Lung (tissue), 12 donors: ENCODE measurements around the gene ADPRHL1. TPM values are rescaled to one million over a fixed set of nuclear protein-coding genes. Genes with fewer than 3 reads are reported as not detected.

Experiments used
- ATAC-seq: fragments of 200-7000 bp; cut with Tn5 transposase; one replicate; pipeline ENCODE4 v1.9.1; 2020; ENCODE audit warnings: moderate number of reproducible peaks; ENCODE audit not compliant: insufficient read depth, low FRiP score
- DNase-seq, 3 donors: peaks; one replicate each; pipeline ENCODE4 v3.0.0-alpha.2; 2013 to 2017
- H3K27ac ChIP-seq, 2 donors: one replicate each; pipeline ENCODE4 v1.5.1; 2013; ENCODE audit warnings: mild to moderate bottlenecking in 2 of 2, moderate library complexity in 2 of 2, control low read depth in 1 of 2, inconsistent platforms in 1 of 2, low read depth in 1 of 2, low read length in 1 of 2
- H3K27me3 ChIP-seq, 3 donors: one replicate each; pipeline ENCODE4 v1.5.1; 2013; ENCODE audit warnings: low read length in 2 of 3; ENCODE audit not compliant: control insufficient read depth in 3 of 3, insufficient read depth in 3 of 3
- H3K36me3 ChIP-seq, 4 donors: one replicate each; pipeline ENCODE4 v1.5.1; 2013; ENCODE audit warnings: low read length in 4 of 4, mild to moderate bottlenecking in 1 of 4, moderate library complexity in 1 of 4; ENCODE audit not compliant: control insufficient read depth in 4 of 4, insufficient read depth in 4 of 4
- H3K4me1 ChIP-seq, 5 donors: one replicate each; pipeline ENCODE4 v1.5.1; 2013; ENCODE audit warnings: low read length in 5 of 5, mild to moderate bottlenecking in 2 of 5, moderate library complexity in 1 of 5; ENCODE audit not compliant: control insufficient read depth in 5 of 5, insufficient read depth in 5 of 5
- H3K4me3 ChIP-seq: one replicate; pipeline ENCODE4 v1.5.1; 2013; ENCODE audit warnings: mild to moderate bottlenecking, control low read depth, moderate library complexity
- H3K9ac ChIP-seq, 2 donors: one replicate each; pipeline ENCODE4 v1.5.1; 2013; ENCODE audit warnings: low read length in 2 of 2, control low read depth in 1 of 2; ENCODE audit not compliant: insufficient read depth in 1 of 2
- H3K9me3 ChIP-seq, 4 donors: one replicate each; pipeline ENCODE4 v1.5.1; 2013; ENCODE audit warnings: low read length in 3 of 4, mild to moderate bottlenecking in 1 of 4, moderate library complexity in 1 of 4; ENCODE audit not compliant: control insufficient read depth in 4 of 4, insufficient read depth in 3 of 4
- WGBS, 2 donors: extraction: QIAGEN DNeasy Blood & Tissue Kit; methylation state at CpG; one replicate each; pipeline ENCODE4 v1.1.7; 2013; 5-methylcytosine and 5-hydroxymethylcytosine counted together
- polyA plus RNA-seq, 2 donors: library from polyadenylated mRNA; stranded (reverse); fragments of 200-250 nt; gene quantifications; one replicate each; pipeline ENCODE4 v1.2.1, GENCODE V29; 2013
- total RNA-seq, 2 donors: library from RNA; depleted of rRNA in 1 of 2; stranded (reverse); fragments of >200 nt in 1 of 2; gene quantifications; one replicate each; pipeline ENCODE4 v1.2.1, GENCODE V29; 2014 to 2021
- TF ChIP-seq, protein P1 (sequence below): IDR thresholded peaks from 2 replicates; pipeline ENCODE4 v1.5.1; 2012; ENCODE audit warnings: mild to moderate bottlenecking; ENCODE audit errors: control extremely low read depth, extremely low read depth
- donor health status: control.
- donor health status: control.
- donor health status: Bipolar disorder and iron deficiency.
- donor health status: healthy.
- donor health status: DM: yes; HTN: yes; CAD: no.

Gene ADPRHL1
- total and polyA plus RNA-seq, 4 donors: 0.83 to 4.9 (median 1.3) TPM

DNA sequence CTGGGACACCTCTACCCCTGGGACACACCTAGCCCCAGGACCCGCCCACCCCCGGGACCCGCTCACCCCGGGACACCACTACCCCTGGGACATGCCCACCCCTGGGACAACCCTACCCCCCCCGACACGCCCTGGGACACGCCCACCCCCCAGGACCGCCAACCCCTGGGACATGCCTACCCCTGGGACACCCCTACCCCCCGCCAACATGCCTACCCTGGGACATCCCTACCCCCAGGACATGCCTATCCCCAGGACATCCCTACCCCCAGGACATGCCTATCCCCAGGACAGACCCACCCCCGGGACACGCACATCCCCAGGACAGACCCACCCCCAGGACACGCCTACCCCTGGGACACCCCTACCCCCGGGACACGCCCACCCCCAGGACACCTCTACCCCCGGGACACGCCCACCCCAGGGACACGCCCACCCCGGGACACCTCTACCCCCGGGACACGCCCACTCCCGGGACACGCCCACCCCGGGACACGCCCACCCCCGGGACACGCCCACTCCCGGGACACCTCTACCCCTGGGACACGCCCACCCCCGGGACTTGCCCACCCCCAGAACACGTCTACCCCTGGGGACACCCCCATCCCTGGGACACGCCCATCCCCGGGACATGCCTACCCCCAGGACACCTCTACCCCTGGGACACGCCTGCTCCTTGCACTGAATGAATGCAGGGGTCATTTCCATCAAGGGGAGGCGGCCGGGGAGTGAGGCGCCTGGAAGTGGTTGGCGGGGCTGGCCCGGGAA lies 32.3 kb downstream of the ADPRHL1 start:
- H3K36me3 ChIP-seq: no peaks in the 10 kb centered on the region
- DNase-seq: no peak
- no peak overlapping the region for H3K27ac ChIP-seq
- no peak overlapping the region for H3K4me3 ChIP-seq
- peaks cover 0 to 27% (median 2%) of the 10 kb centered on the region in 5 donors for H3K4me1 ChIP-seq
- peaks cover 0 to 4% (median 0%) of the 10 kb centered on the region in 3 donors for H3K27me3 ChIP-seq
- peaks cover 0 to 2% (median 0%) of the 10 kb centered on the region in 4 donors for H3K9me3 ChIP-seq
- TF ChIP-seq, protein P1, sequence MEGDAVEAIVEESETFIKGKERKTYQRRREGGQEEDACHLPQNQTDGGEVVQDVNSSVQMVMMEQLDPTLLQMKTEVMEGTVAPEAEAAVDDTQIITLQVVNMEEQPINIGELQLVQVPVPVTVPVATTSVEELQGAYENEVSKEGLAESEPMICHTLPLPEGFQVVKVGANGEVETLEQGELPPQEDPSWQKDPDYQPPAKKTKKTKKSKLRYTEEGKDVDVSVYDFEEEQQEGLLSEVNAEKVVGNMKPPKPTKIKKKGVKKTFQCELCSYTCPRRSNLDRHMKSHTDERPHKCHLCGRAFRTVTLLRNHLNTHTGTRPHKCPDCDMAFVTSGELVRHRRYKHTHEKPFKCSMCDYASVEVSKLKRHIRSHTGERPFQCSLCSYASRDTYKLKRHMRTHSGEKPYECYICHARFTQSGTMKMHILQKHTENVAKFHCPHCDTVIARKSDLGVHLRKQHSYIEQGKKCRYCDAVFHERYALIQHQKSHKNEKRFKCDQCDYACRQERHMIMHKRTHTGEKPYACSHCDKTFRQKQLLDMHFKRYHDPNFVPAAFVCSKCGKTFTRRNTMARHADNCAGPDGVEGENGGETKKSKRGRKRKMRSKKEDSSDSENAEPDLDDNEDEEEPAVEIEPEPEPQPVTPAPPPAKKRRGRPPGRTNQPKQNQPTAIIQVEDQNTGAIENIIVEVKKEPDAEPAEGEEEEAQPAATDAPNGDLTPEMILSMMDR: no peak
- ATAC-seq: no peak
- WGBS, 2 donors: 77 to 82% methylated on average over 25 to 38 of the region's 38 CpGs
- no peak overlapping the region for H3K9ac ChIP-seq

DNA sequence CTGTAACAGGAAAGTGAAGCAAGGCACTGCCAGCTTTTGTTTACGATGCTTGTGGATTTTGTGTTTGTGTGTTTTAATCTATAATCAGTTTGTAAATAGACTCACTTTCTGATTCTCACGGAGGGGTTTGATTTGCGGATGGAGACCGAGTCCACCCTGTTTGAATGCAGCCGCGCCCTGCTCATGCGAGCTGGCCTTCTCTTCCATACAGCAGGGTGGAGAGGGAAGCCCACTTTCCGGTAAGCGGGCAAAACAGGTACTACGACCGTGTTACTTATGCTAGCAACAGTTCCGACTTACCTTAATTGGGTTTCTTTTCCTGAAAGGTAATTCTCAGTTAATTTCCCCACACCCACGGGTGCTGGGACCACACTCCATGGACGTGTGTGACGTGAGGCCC lies 33.1 kb downstream of the ADPRHL1 start:
- no peak overlapping the region for H3K9ac ChIP-seq
- ATAC-seq: no peak
- H3K9me3 ChIP-seq: peaks cover 0 to 2% (median 0%) of the 10 kb centered on the region in 4 donors
- H3K4me1 ChIP-seq: peaks cover 0 to 27% (median 2%) of the 10 kb centered on the region in 5 donors
- H3K4me3 ChIP-seq: no peak overlapping the region
- WGBS, 2 donors: 92 to 96% methylated on average over 15 of the region's 15 CpGs
- DNase-seq: no peak
- peaks cover 0 to 4% (median 0%) of the 10 kb centered on the region in 3 donors for H3K27me3 ChIP-seq
- H3K27ac ChIP-seq: no peak overlapping the region
- no peaks in the 10 kb centered on the region for H3K36me3 ChIP-seq
- TF ChIP-seq, protein P1: no peak

DNA sequence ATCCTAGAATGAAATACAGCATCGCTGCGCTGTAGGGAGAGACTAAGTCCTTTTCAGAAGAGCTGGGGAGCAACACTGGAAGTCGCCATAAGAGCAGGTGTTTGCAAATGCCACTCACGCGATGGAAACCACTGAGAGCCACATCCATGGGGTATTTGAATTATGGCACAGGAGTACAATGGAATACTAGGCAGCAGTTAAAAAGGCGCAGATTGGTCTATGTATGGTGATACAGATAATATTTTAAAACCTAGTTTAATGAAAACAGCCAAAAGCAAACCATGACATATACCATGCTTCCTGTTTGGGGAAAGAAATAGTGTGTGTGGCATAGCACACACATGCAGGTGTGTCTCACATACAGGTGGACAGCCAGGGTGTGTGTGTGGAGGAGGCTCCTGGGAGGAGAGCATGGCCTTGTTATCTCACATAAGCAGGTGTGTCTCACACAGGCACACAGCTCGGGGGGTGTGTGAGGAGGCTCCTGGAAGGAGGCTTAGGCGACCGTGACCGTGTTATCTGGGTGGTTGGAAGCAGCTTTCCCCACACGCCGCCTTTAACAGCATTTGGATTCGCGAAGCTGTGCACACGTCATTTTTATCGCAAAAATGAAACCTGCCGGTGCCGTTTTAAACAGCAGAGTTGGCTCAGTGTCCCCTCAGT lies 33.6 kb downstream of the ADPRHL1 start:
- no peak for DNase-seq
- peaks cover 0 to 4% (median 0%) of the 10 kb centered on the region in 3 donors for H3K27me3 ChIP-seq
- no peak overlapping the region for H3K4me3 ChIP-seq
- WGBS, 2 donors: 95 to 96% methylated on average over 18 of the region's 18 CpGs
- peaks cover 0 to 2% (median 0%) of the 10 kb centered on the region in 4 donors for H3K9me3 ChIP-seq
- peaks cover 0 to 27% (median 2%) of the 10 kb centered on the region in 5 donors for H3K4me1 ChIP-seq
- no peak for ATAC-seq
- H3K27ac ChIP-seq: no peak overlapping the region
- TF ChIP-seq, protein P1: no peak
- no peak overlapping the region for H3K9ac ChIP-seq
- H3K36me3 ChIP-seq: no peaks in the 10 kb centered on the region
